NB4 (cell line): ENCODE data around the gene BBX.

Source experiments
- CTCF ChIP-seq: IDR thresholded peaks from one replicate; pipeline ENCODE4 v1.5.1; 2012; ENCODE audit warnings: low read depth, low read length
- MYC ChIP-seq: IDR thresholded peaks from 2 replicates; pipeline ENCODE4 v1.6.1; 2011; ENCODE audit warnings: low read depth, low read length
- POLR2A ChIP-seq: IDR thresholded peaks from 2 replicates; pipeline ENCODE4 v1.6.1; 2011; ENCODE audit warnings: mild to moderate bottlenecking; ENCODE audit not compliant: insufficient read length; ENCODE audit errors: extremely low read depth

- TF ChIP-seq POLR2A: no peak
- TF ChIP-seq CTCF: no peak
- no peak for TF ChIP-seq MYC
Observed at GRCh38 chr3:107727102-107727501, 204.3 kb downstream of the BBX start.
